HCT116 (cell line): Measurements from ENCODE around the gene SLC44A4. TPM values are rescaled to one million over a fixed set of nuclear protein-coding genes. Genes with fewer than 3 reads are reported as not detected.

ENCODE experiments used
- ATAC-seq: fragments of 200-7000 bp; cut with Tn5 transposase; 2 replicates; pipeline ENCODE4 v1.9.1; 2020; ENCODE audit warnings: mild to moderate bottlenecking, moderate library complexity
- BruUV-seq: library from RNA; stranded (reverse); fragments of 400-500 nt; replicated peaks from 2 replicates; lab custom pipeline; 2021; lab: Mats Ljungman, UMichigan
- CTCF ChIA-PET: fragments of 300-600 bp; sonication (Branson Sonifier 250); formaldehyde crosslinking; loops from one replicate; lab custom pipeline; 2021; ENCODE audit warnings: antibody characterized with exemption; lab: Charles Lee
- POLR2A ChIA-PET: fragments of 300-600, 350-600 bp; sonication (Branson Sonifier 250); formaldehyde crosslinking; loops from one replicate; lab custom pipeline; 2021; ENCODE audit warnings: antibody characterized with exemption; lab: Charles Lee
- RAD21 ChIA-PET, 2 experiments: fragments of 300-600 bp; sonication (Branson Sonifier 250); formaldehyde crosslinking; loops; one replicate each; lab custom pipeline; 2023; ENCODE audit warnings: low total read pairs in 2 of 2; ENCODE audit not compliant: uncharacterized antibody in 2 of 2, unreplicated experiment in 2 of 2, low non-redundant PET in 1 of 2; lab: Charles Lee
- DNase-seq: peaks from one replicate; pipeline ENCODE4 v3.0.0-alpha.2; 2010; ENCODE audit warnings: low read depth, low spot score
- H2AFZ ChIP-seq: fragments of 200-600 bp; shearing (Covaris generic), sonication (generic); 2 replicates; pipeline ENCODE4 v1.6.1; 2017; ENCODE audit warnings: low read depth, mixed run types, mixed read lengths, antibody characterized with exemption, low read length; ENCODE audit not compliant: poor library complexity, severe bottlenecking
- H3K27ac ChIP-seq: 2 replicates; pipeline ENCODE4 v1.5.1; 2012; ENCODE audit warnings: low read depth, low read length
- H3K27me3 ChIP-seq: fragments of 200-600 bp; sonication (generic); 2 replicates; pipeline ENCODE4 v1.6.1; 2016; ENCODE audit warnings: mixed run types, low read length, mixed read lengths; ENCODE audit not compliant: insufficient read depth
- H3K36me3 ChIP-seq, 2 experiments: fragments of 200-500 bp in 1 of 2; fragments of 200-600 bp in 1 of 2; sonication (Bioruptor generic) in 1 of 2; sonication (generic) in 1 of 2; 2 replicates each; pipeline versions ENCODE4 v1.5.1 to v1.6.1; 2014 to 2016; ENCODE audit warnings: low read length in 2 of 2, inconsistent platforms in 1 of 2, mixed read lengths in 1 of 2, mixed run types in 1 of 2; ENCODE audit not compliant: insufficient read depth in 2 of 2, control insufficient read depth in 1 of 2
- H3K4me1 ChIP-seq, 2 experiments: fragments of 200-600 bp in 1 of 2; sonication (generic) in 1 of 2; 2 replicates each; pipeline versions ENCODE4 v1.5.1 to v1.6.1; 2012 to 2017; ENCODE audit warnings: low read length in 2 of 2, inconsistent platforms in 1 of 2, mild to moderate bottlenecking in 1 of 2, mixed read lengths in 1 of 2, mixed run types in 1 of 2, moderate library complexity in 1 of 2; ENCODE audit not compliant: insufficient read depth in 2 of 2, control insufficient read depth in 1 of 2
- H3K4me2 ChIP-seq: fragments of 200-600 bp; sonication (generic); 2 replicates; pipeline ENCODE4 v1.6.1; 2017; ENCODE audit warnings: mixed run types, low read length, mixed read lengths
- H3K4me3 ChIP-seq, 2 experiments: fragments of 200-600 bp in 1 of 2; sonication (generic) in 1 of 2; replicated peaks in 1 of 2; 2 replicates each; pipeline ENCODE4 v1.5.1; 2011 to 2016; ENCODE audit warnings: low read length in 2 of 2, control low read depth in 1 of 2, low read depth in 1 of 2, mild to moderate bottlenecking in 1 of 2, mixed read lengths in 1 of 2, mixed run types in 1 of 2
- H3K79me2 ChIP-seq: fragments of 200-600 bp; sonication (generic); 2 replicates; pipeline ENCODE4 v1.6.1; 2017; ENCODE audit warnings: mild to moderate bottlenecking, mixed run types, low read length, moderate library complexity, mixed read lengths; ENCODE audit not compliant: insufficient read depth
- H3K9ac ChIP-seq: fragments of 200-600 bp; sonication (generic); 2 replicates; pipeline ENCODE4 v1.6.1; 2016; ENCODE audit warnings: low read length, mixed read lengths
- H3K9me2 ChIP-seq: fragments of 200-600 bp; sonication (generic), shearing (Covaris generic); 2 replicates; pipeline ENCODE4 v1.6.1; 2017; ENCODE audit warnings: mixed run types, mild to moderate bottlenecking, moderate library complexity; ENCODE audit not compliant: insufficient read depth
- H3K9me3 ChIP-seq, 2 experiments: fragments of 200-500 bp in 1 of 2; fragments of 200-600 bp in 1 of 2; sonication (Bioruptor generic) in 1 of 2; sonication (generic) in 1 of 2; 2 replicates each; pipeline ENCODE4 v1.6.1; 2014 to 2017; ENCODE audit warnings: low read length in 2 of 2, mixed read lengths in 2 of 2, inconsistent platforms in 1 of 2, low read depth in 1 of 2, mild to moderate bottlenecking in 1 of 2, mixed run types in 1 of 2, moderate library complexity in 1 of 2; ENCODE audit not compliant: control insufficient read depth in 1 of 2, insufficient read depth in 1 of 2
- H4K20me1 ChIP-seq: fragments of 200-600 bp; sonication (generic), shearing (Covaris generic); 2 replicates; pipeline ENCODE4 v1.6.1; 2017; ENCODE audit warnings: mixed run types, mild to moderate bottlenecking, moderate library complexity; ENCODE audit not compliant: insufficient read depth
- CEBPB ChIP-seq: IDR thresholded peaks from 2 replicates; pipeline ENCODE4 v1.6.1; 2012; ENCODE audit warnings: low read depth
- ELF1 ChIP-seq: IDR thresholded peaks from 2 replicates; pipeline ENCODE4 v1.6.1; 2012; ENCODE audit warnings: low read depth, borderline replicate concordance
- EZH2 ChIP-seq: fragments of 200-600 bp; sonication (generic); IDR thresholded peaks from 2 replicates; pipeline ENCODE4 v1.6.1; 2017; ENCODE audit warnings: antibody characterized with exemption, mixed run types
- RAD21 ChIP-seq: IDR thresholded peaks from 2 replicates; pipeline ENCODE4 v1.6.1; 2012; ENCODE audit warnings: low read depth, mild to moderate bottlenecking
- SP1 ChIP-seq: IDR thresholded peaks from 2 replicates; pipeline ENCODE4 v1.6.1; 2012; ENCODE audit warnings: low read depth
- TCF7L2 ChIP-seq: IDR thresholded peaks from 2 replicates; pipeline ENCODE4 v1.7.0; 2011; ENCODE audit warnings: borderline replicate concordance, inconsistent platforms; ENCODE audit not compliant: insufficient read depth, insufficient read length; ENCODE audit errors: extremely low read depth
- ZFX ChIP-seq: fragments of 450-650 bp; IDR thresholded peaks from 2 replicates; pipeline ENCODE4 v1.6.1; 2017
- intact Hi-C: fragments of 100-400 bp; cut with micrococcal nuclease; formaldehyde crosslinking; loops from 2 replicates; pipeline ENCODE4 v1.10.0; 2022
- total RNA-seq: library from RNA; stranded (reverse); gene quantifications from one replicate; pipeline ENCODE4 v1.2.1, GENCODE V29; 2021; ENCODE audit not compliant: unreplicated experiment

SLC44A4 gene
- total RNA-seq, 1 experiment from 2014 or later = 0.74 TPM

DNA sequence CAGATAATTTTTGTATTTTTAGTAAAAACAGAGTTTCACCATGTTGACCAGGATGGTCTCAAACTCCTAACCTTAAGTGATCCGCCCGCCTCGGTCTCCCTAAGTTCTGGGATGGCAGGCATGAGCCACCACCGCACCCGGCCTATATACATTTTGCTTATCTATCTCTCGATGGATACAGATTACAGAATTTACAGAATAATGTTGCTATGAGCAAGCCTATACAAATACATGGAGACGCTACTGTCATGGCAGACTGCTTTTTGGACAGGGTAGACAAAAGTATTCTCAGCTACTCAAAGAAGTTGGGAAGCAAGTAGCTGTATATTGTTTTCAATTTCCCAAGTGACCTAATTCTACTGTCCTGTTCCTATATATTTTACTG, 65.3 kb downstream of the SLC44A4 start:
- peak overlapping the region; percentile 78 for H3K27ac ChIP-seq
- peak overlapping the region; percentile 32 to 54; a peak in 3 of 4 replicates for H3K4me3 ChIP-seq
- no peaks in the 10 kb centered on the region for H4K20me1 ChIP-seq
- ATAC-seq (no peak), DNase-seq (no peak)
- intact Hi-C loops = no loop called here
- H2AFZ ChIP-seq = no peak overlapping the region
- H3K9me3 ChIP-seq = peaks cover 0 to 5% of the 10 kb centered on the region in 2 experiments; a peak in 1 of 4 replicates
- ChIA-PET CTCF (no interaction called here), RAD21 (no interaction called here), POLR2A (interaction anchor here (3.3 kb wide), 1 partner anchor 14 kb away, joined by 24 read pairs; the partner anchor contains the start of gene HSPA1B)
- no peaks in the 10 kb centered on the region for H3K27me3 ChIP-seq
- peak overlapping the region; percentile 67 for H3K9ac ChIP-seq
- peak overlapping the region; percentile 79 for H3K4me2 ChIP-seq
- H3K79me2 ChIP-seq = no peaks in the 10 kb centered on the region
- H3K9me2 ChIP-seq = no peaks in the 10 kb centered on the region
- no TSS peak for BruUV-seq
- H3K36me3 ChIP-seq = no peaks in the 10 kb centered on the region
- TF ChIP-seq TCF7L2 (no peak), RAD21 (no peak), ZFX (no peak), EZH2 (no peak), CEBPB (no peak), ELF1 (no peak), SP1 (no peak)
- peaks cover 24% of the 10 kb centered on the region in 2 experiments for H3K4me1 ChIP-seq

Other genes with a start within 250 kb of the SLC44A4 start
- gene BAG6, start 226.3 kb downstream of the SLC44A4 start, total RNA-seq = 368 TPM
- gene APOM, start 223.1 kb downstream of the SLC44A4 start, total RNA-seq = 2.2 TPM
- gene C6orf47, start 218.2 kb downstream of the SLC44A4 start, total RNA-seq = 13.4 TPM
- 14.8 TPM for gene GPANK1, start 214.0 kb downstream of the SLC44A4 start, total RNA-seq
- gene CSNK2B, start 212.9 kb downstream of the SLC44A4 start, total RNA-seq = 210 TPM
- 15.4 TPM for gene LY6G5B, start 209.0 kb downstream of the SLC44A4 start, total RNA-seq
- 1.7 TPM for gene LY6G5C, start 197.9 kb downstream of the SLC44A4 start, total RNA-seq
- 32.4 TPM for gene ABHD16A, start 175.7 kb downstream of the SLC44A4 start, total RNA-seq
- not detected for gene LY6G6F, start 172.1 kb downstream of the SLC44A4 start, total RNA-seq
- gene LY6G6D, start 163.6 kb downstream of the SLC44A4 start, total RNA-seq = not detected
- 0.54 TPM for gene LY6G6C, start 157.3 kb downstream of the SLC44A4 start, total RNA-seq
- gene MPIG6B, start 155.6 kb downstream of the SLC44A4 start, total RNA-seq = 0.42 TPM
- 43.4 TPM for gene DDAH2, start 149.7 kb downstream of the SLC44A4 start, total RNA-seq
- gene CLIC1, start 142.5 kb downstream of the SLC44A4 start, total RNA-seq = 432 TPM
- gene MSH5, start 139.0 kb downstream of the SLC44A4 start, total RNA-seq = 90.4 TPM
- gene SAPCD1, start 116.3 kb downstream of the SLC44A4 start, total RNA-seq = 18.2 TPM
- 14.6 TPM for gene VWA7, start 101.7 kb downstream of the SLC44A4 start, total RNA-seq
- gene VARS1, start 83.2 kb downstream of the SLC44A4 start, total RNA-seq = 254 TPM
- 89.7 TPM for gene LSM2, start 72.0 kb downstream of the SLC44A4 start, total RNA-seq
- 0.12 TPM for gene HSPA1L, start 63.7 kb downstream of the SLC44A4 start, total RNA-seq
- gene HSPA1A, start 63.5 kb downstream of the SLC44A4 start, total RNA-seq = 5.0 TPM
- gene HSPA1B, start 51.3 kb downstream of the SLC44A4 start, total RNA-seq = 214 TPM
- 15.1 TPM for gene NEU1, start 16.2 kb downstream of the SLC44A4 start, total RNA-seq
- 84.0 TPM for gene EHMT2, start 18.7 kb upstream of the SLC44A4 start, total RNA-seq
- gene ZBTB12, start 23.1 kb upstream of the SLC44A4 start, total RNA-seq = 10.3 TPM
- 3.1 TPM for gene C2, start 48.7 kb upstream of the SLC44A4 start, total RNA-seq
- 1.5 TPM for gene CFB, start 67.1 kb upstream of the SLC44A4 start, total RNA-seq
- 68.3 TPM for gene NELFE, start 80.0 kb upstream of the SLC44A4 start, total RNA-seq
- gene SKIC2, start 80.2 kb upstream of the SLC44A4 start, total RNA-seq = 68.0 TPM
- gene DXO, start 93.1 kb upstream of the SLC44A4 start, total RNA-seq = 16.4 TPM
- 5.1 TPM for gene C4A, start 103.1 kb upstream of the SLC44A4 start, total RNA-seq
- gene C4B, start 135.8 kb upstream of the SLC44A4 start, total RNA-seq = 6.3 TPM
- 1.4 TPM for gene CYP21A2, start 159.4 kb upstream of the SLC44A4 start, total RNA-seq
- gene TNXB, start 230.3 kb upstream of the SLC44A4 start, total RNA-seq = 8.5 TPM
- gene ATF6B, start 249.2 kb upstream of the SLC44A4 start, total RNA-seq = 63.9 TPM